ENCODE measurements around the gene DUSP7. TPM values are rescaled to one million over a fixed set of nuclear protein-coding genes. Genes with fewer than 3 reads are reported as not detected.

The DUSP7 gene
- polyA plus RNA-seq, 3 donors, result 2.8 to 36.8 (median 3.9) TPM

GRCh38 chr3:52094571-52095485 lies 38.5 kb upstream of the DUSP7 start:
- Mint-ChIP-seq H3K4me1 (peaks cover 15% of the 10 kb centered on the region), H3K27ac (peak overlapping the region in 2 of 7 donors; percentile 10 to 31), H3K9me3 (no peaks in the 10 kb centered on the region), H3K27me3 (ENCODE audit: low read depth in 3 of 3) (peaks cover 0 to 3% (median 0%) of the 10 kb centered on the region in 3 donors), H3K36me3 (peaks cover 35 to 73% of the 10 kb centered on the region in 2 donors), H3K4me3 (no peak overlapping the region)
- Histone ChIP-seq H3K9me3 (replicated peaks in 1 of 2; ENCODE audit: control insufficient read depth in 1 of 2, insufficient read depth in 1 of 2, low read length in 2 of 2) (no peaks in the 10 kb centered on the region), H3K27me3 (ENCODE audit: control insufficient read depth in 2 of 2, insufficient read depth in 2 of 2, low read length in 2 of 2) (no peaks in the 10 kb centered on the region), H4K20me1 (ENCODE audit: insufficient read depth, low read length) (no peaks in the 10 kb centered on the region), H3K9ac (ENCODE audit: insufficient read depth, low read length, poor library complexity, severe bottlenecking) (no peak overlapping the region), H3K4me3 (replicated peaks in 1 of 3; ENCODE audit: low read depth in 2 of 3, low read length in 3 of 3) (no peak overlapping the region), H2AFZ (ENCODE audit: insufficient read depth, low read depth, low read length, poor library complexity, severe bottlenecking) (no peak overlapping the region), H3K27ac (ENCODE audit: low read depth in 1 of 2, low read length in 2 of 2) (peak overlapping the region in 1 of 2 donors; percentile 29), H3K36me3 (replicated peaks in 1 of 2; ENCODE audit: control insufficient read depth in 1 of 2, insufficient read depth in 2 of 2, low read length in 2 of 2) (peaks cover 11 to 35% of the 10 kb centered on the region in 2 donors), H3K4me1 (ENCODE audit: control insufficient read depth in 1 of 2, insufficient read depth in 2 of 2, low read length in 2 of 2) (peaks cover 10 to 19% of the 10 kb centered on the region in 2 donors), H3K79me2 (ENCODE audit: insufficient read depth, low read length) (no peaks in the 10 kb centered on the region), H3K4me2 (replicated peaks; ENCODE audit: extremely low read depth, low read length, poor library complexity, severe bottlenecking) (no peak overlapping the region)
- no peak for DNase-seq
- intact Hi-C loops (cut with micrococcal nuclease), result no loop called here
- WGBS (ENCODE audit: insufficient coverage), result 98% methylated on average over 4 of the region's 11 CpGs
- no peak for TF ChIP-seq CTCF (IDR thresholded peaks at IDR 0.05)

GRCh38 chr3:52093756-52094545 lies 37.6 kb upstream of the DUSP7 start:
- Histone ChIP-seq H3K27me3 (ENCODE audit: control insufficient read depth in 2 of 2, insufficient read depth in 2 of 2, low read length in 2 of 2) (no peaks in the 10 kb centered on the region), H2AFZ (ENCODE audit: insufficient read depth, low read depth, low read length, poor library complexity, severe bottlenecking) (no peak overlapping the region), H3K4me1 (ENCODE audit: control insufficient read depth in 1 of 2, insufficient read depth in 2 of 2, low read length in 2 of 2) (peaks cover 18 to 28% of the 10 kb centered on the region in 2 donors), H3K27ac (ENCODE audit: low read depth in 1 of 2, low read length in 2 of 2) (peak overlapping the region in 1 of 2 donors; percentile 29), H3K4me3 (replicated peaks in 1 of 3; ENCODE audit: low read depth in 2 of 3, low read length in 3 of 3) (no peak overlapping the region), H4K20me1 (ENCODE audit: insufficient read depth, low read length) (no peaks in the 10 kb centered on the region), H3K9me3 (replicated peaks in 1 of 2; ENCODE audit: control insufficient read depth in 1 of 2, insufficient read depth in 1 of 2, low read length in 2 of 2) (no peaks in the 10 kb centered on the region), H3K79me2 (ENCODE audit: insufficient read depth, low read length) (no peaks in the 10 kb centered on the region), H3K4me2 (replicated peaks; ENCODE audit: extremely low read depth, low read length, poor library complexity, severe bottlenecking) (no peak overlapping the region), H3K36me3 (replicated peaks in 1 of 2; ENCODE audit: control insufficient read depth in 1 of 2, insufficient read depth in 2 of 2, low read length in 2 of 2) (peaks cover 11 to 35% of the 10 kb centered on the region in 2 donors), H3K9ac (ENCODE audit: insufficient read depth, low read length, poor library complexity, severe bottlenecking) (no peak overlapping the region)
- DNase-seq, result no peak
- no peak overlapping the region for H3K4me3 Mint-ChIP-seq
- H3K4me1 Mint-ChIP-seq, result peaks cover 24% of the 10 kb centered on the region
- no peak for TF ChIP-seq CTCF (IDR thresholded peaks at IDR 0.05)
- H3K27ac Mint-ChIP-seq, result peak overlapping the region in 2 of 7 donors; percentile 37 to 60
- H3K36me3 Mint-ChIP-seq, result peaks cover 30 to 66% of the 10 kb centered on the region in 2 donors
- intact Hi-C loops (cut with micrococcal nuclease), result no loop called here
- WGBS (ENCODE audit: insufficient coverage), result 100% methylated on average over 6 of the region's 7 CpGs
- no peaks in the 10 kb centered on the region for H3K9me3 Mint-ChIP-seq
- H3K27me3 Mint-ChIP-seq (ENCODE audit: low read depth in 3 of 3), result peaks cover 0 to 3% (median 0%) of the 10 kb centered on the region in 3 donors
